GM10847 (cell line): Measurements from ENCODE around the gene PTPN14.

Source experiments
- POLR2A ChIP-seq: IDR thresholded peaks from 2 replicates; pipeline ENCODE4 v1.6.1; 2011; ENCODE audit not compliant: insufficient read length; ENCODE audit errors: extremely low read depth

Gene PTPN14

DNA sequence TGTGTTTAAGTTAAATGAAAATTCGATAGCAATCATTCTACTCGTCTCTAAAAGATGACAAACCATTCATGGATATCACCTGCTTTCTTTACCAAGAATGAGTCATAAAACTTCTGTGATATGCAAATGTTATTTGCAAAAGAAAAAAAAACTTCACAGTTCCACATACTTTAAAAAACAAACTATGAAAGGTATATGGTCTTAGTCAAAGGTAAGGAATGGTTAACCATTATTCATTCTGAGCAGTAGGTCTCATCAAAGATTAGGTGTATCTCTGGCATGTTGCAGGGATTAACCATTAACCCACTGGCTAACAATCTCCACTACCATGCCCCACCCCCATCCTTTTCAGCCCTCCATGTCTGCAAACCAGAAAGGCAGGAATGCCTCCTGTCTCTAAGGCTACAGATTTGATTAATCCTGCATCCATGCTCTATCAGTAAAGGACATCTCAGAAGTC is 44.4 kb downstream of the PTPN14 start:
- TF ChIP-seq POLR2A: no peak

DNA sequence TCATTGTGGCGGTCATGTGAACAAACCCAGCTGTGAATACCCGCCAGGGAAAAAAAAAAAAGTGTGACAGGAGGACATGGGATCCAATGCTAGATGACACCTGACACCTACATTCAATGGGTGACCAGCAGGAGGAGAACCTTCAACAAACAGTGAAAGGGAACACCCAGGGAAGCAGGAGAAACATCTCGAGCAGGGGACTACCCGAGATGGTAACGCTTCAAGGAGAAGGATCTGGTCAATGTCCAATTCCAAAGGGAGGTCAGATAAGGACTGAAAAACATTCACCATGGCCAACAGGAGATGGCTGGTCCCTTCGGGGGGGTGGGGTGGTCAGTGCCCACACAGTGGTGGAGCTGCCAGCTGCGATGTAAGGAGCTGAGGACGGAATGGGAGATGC is 46.3 kb downstream of the PTPN14 start:
- no peak for TF ChIP-seq POLR2A

DNA sequence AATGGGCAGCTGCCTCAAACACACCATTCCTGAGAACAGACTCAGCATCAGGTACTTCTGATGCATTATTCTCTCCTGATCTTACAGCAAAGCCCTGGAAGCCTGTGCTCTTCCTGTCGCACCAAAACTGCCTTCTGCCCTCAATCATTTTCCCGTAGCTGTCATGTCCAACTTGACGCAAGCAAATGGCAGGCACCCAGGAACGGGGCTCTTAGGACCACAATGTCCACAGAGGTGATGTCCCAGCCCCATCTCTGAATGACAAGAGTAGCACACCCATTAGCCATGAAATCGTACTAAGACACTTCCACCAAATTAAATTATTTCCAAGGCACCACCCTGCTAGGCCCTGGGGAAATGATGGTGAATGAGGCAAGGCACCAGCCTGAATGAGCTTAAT is 47.1 kb downstream of the PTPN14 start:
- no peak for TF ChIP-seq POLR2A

DNA sequence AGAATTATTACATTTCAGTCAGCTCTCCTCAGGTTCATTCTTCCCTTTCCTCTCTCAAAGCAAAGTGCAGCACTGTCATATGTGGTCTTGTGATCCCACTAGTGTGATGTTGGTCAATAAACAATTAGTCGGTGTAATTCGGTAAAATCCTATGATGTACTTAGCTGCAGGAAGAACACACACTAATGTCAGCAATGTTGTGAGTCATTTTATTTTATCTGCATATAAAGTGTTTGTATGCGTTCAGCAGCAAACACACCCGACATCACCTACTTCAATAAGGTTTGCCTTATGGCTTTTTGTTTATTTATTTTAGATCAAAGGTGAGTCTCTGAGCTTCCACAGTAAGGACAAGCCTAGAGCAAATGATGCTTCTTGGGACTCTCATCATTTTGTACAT is 47.8 kb downstream of the PTPN14 start:
- no peak for TF ChIP-seq POLR2A

DNA sequence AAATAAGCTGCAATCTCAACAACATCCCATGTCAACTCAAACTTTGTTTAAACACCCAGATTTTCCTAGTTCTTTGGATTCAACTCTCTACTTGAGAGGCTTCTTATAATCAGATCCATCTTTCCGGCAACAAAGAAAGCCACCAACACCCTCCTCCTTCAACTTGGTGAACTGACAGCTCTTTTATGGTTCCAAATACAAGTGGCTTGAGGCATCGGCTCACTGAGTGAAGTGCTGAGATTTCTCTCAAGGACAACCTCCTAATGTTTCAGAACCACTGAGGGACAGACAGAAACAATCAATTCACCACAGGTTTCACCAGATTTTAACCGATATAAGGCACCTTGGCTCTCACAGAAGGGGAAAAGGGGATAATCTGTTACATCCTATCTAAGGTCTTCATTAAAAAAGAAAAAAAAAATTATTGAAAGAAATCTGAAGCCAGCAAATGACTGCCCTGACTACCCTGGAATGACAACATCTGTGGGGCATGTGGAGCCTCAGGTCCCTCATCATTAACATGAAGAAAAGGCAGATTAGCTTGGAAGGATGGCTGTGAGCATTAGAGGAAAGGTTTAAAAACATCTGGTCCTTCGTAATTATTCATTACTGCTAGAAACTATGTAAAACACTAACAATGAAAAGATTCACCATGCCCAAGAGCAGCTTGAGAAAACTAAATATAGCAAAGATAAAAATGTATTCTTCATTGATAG is 50.9 kb downstream of the PTPN14 start:
- TF ChIP-seq POLR2A: no peak

DNA sequence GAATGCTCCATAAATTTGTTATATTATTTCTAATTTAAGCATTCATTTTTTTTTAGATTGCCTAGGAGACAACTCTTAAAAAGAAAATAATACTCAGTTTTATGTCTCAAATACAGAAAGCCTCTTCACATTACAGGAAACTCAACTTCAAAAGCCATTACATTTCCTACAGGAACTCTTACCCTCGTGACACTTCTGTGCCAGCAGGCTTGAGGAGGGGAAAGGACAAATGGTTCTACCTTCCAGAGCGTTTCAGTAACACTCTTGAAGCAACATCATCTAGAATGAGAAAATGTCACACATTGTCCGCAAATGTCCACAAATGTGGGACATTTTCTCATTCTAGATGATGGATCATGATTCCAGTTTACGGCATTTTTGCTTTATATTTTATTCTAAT is 51.7 kb downstream of the PTPN14 start:
- no peak for TF ChIP-seq POLR2A

DNA sequence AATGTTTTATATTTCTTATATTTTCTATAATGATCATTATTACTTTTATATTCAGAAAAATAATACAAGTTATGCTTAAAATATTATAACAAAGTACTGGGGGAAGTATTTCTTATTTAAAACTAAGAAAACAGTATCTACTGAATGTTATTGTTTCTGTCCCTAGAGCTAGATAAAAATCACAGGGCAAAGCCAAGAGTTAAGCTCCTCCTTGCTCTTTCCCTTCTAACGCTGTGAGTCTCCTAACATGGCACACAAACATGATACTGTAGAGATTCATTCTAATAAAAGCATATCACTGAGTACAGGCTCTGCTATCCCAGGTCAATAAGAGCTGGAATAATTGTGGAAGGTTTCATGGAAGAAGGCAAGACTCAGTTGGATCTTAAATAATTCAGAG is 53.4 kb downstream of the PTPN14 start:
- no peak for TF ChIP-seq POLR2A

DNA sequence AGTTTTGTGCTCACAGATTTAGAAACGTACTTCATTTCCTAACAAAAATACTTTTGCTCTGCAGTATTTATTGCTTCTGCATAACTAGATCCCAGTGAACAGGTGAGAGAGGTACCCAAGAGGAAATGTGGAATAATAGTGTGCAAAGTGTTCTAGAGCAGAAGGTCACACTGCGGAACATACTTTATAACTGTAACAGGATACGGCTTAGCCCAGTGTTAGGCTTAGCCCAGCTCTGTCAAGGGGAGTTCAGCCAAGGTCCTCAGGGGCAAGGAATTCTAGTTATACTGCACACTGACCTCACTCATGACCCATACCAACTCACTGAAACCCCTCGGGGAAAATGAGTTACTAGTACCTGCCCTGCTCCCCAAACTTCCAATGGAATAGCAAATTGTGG is 55.3 kb downstream of the PTPN14 start:
- no peak for TF ChIP-seq POLR2A

DNA sequence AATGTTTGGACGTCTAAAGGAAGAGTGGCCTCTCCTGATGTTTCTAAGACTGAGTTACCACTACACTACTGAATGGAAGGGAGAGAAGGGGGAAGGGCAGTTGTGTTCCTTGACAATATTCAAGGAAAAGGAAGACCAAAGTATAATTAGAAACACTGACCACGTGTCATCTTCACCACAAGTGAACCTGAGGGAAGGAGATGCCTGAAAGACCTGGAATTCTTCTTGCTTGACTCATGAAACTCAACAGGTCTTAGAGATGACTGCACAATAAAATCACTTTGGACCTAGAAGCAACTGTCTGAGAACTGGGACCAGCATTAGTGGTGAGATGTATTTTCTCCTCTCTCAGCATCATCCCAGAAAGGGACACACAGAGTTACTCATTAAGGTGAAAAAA is 56.7 kb downstream of the PTPN14 start:
- TF ChIP-seq POLR2A: no peak

DNA sequence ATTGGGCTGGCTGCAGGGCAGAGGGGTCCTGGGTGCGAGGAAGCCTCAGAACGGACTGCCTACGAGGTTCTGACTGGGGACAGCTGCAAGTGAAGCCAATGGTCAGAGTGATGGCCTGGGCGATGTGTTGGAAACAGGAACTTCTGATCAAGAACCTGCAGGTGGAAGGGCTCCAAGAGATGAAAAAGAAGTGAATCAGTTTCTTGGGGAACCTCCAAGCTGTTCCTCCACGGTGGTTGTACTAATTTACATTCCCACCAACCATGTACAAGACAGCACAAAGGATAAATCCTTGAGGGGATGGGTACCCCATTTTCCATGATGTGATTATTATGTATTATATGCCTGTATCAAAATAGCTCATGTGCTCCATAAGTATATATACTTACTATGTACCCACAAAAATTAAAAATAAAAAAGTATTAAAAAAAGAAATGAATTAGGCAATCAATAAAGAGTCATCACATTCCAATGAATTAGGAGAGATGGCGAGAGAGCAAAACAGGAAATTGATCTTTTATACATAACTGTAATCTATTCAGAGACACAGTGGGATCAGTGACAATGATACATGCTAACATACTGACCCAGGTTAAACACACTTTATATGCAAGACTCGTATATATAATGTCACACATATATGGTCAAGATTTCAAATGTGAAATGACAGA is 58.1 kb downstream of the PTPN14 start:
- no peak for TF ChIP-seq POLR2A

DNA sequence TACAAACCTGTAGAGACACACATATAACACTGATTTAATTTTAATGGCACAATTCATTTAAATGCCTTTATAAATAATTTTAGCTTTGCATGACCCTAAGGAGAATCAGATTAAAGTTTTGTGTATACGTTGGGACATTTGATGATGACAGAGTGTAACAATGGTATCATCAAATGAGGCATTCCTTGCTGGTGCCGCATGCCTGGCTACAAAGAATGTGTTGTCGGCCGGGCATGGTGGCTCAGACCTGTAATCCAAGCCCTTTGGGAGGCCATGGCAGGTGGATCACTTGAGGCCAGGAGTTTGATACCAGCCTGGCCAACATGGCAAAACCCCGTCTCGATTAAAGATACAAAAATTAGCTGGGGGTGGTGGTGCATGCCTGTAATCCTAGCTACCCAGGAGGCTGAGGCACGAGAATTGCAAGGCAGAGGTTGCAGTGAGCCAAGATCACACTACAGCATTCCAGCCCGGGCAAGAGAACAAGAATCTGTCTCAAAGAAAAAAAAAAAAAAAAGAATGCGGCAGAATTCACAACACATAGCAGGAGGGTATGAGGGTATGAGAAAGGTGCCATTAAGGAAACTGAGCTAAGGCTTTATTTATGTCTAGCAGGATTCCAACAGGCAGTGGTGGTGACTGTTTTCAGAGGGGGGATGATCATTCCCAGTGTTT is 58.9 kb downstream of the PTPN14 start:
- no peak for TF ChIP-seq POLR2A

DNA sequence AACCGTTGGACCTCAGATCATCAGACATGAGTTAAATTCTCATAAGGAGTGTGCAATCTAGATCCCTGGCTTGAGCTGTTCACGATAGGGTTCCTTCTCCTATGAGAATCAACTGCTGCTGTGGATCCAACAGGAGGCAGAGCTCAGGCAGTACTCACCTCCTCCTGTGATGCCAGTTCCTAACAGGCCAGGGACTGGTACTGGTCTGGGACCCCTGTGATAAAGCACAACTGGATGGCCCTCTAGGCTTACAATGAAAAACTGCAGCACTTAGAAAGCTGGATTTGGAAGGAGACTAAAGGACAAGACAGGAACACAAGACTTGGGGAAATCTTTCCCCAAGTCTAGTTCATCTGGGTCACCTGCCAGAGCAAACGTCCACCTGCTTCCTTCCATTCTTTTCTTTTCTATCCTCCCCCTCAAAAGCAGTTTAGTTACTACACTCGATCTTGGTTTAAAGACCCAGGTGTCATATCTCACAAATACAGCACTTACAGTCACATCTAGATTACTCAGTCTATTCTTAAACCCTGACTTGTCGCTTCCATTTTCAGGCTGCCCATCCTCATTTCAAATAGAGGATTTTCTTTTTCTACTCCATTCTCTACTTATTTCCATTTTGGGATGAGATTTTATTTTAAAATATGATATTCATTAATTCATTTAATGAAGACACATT is 59.8 kb downstream of the PTPN14 start:
- no peak for TF ChIP-seq POLR2A

DNA sequence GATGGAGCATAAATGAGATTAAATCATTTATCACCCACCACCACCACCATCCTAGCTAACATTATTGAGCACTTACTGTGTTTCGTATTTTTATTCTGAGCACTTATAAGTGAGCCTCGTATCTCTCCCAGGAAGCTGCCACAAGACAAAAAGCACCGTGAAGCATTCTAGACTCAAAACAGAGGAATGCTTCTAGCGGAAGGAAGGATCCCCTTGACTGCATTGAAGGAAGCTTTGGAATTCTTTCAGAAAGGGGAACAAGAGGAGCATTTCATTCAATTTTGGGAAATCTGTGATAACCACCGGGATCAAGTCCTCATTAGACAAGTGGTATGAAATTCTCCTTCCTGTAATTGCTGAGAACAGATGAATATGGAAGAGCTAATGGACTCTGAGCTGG is 66.3 kb downstream of the PTPN14 start:
- TF ChIP-seq POLR2A: no peak

DNA sequence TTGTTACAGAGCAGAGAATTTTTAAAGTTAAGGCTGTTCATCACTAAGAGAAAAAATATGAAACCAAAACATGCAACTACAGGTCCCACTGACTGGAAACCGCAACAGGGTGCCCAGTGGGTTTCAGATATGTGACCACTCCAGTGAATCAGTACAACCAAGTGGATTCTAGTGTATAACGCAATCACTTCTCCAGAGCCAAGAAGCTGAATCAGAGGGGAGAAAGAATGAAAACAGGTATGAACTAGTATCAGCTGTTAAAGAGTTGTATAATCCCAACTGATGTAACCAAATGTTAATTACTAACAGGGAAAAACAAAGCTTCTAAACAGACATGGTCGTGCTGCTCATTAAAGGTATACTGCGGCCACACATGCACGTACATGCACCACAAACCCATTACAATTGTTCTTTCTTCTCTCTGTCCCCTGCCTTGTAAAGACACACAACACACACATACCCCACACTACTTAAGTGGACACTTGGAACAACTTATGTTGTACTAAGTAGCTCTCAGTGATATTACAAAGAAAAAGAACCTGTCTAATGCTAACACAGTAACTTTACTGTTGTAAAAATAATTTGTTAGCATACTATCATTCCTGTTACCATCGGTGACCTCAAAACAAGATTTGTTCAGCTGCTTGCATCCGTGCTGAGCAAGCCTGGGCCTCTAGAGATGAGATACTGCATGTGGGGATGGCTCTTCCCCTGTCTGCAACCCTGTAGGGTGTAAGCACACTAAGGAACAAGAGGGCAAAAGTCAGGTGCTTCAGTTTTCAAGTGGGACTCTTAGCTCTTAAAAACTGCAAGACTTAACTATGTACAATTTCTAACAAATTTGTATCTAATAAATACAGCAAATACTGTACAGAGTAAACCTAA is 74.2 kb downstream of the PTPN14 start:
- TF ChIP-seq POLR2A: no peak

DNA sequence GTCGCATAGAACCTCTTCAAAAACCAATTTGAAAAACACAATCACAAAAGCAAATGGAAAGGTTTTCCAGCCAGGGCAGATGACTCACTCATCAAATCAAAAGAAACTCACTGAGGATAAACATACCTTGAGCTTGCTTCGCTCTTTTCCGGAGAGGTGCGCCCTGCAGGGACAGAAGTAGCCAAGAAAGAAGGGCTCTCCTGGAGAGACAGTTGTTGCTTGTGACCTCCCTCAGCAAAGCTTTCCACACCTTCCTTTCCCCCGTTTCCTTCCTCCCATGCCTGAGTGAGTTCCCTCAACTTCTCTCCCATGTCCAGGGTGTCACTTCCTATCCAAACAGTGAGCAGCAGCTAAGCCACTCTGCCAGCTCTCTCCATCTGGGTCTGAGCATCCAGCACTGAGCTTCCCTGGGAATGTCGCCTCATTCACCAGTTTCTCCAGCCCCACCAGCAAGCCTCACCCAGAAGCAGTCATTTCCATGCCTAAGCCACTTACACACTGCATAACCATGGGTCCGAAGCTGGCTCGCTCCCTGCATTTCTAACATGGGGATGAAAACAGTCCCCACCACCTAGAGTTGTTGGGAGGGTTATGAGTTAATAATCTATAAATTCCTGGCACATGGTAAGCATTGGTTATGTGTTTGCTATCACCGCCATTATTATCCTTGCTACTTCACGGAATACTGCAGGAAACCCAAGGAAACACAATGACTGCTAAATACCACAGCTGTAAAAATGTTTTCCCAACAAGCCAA is 75.0 kb downstream of the PTPN14 start:
- no peak for TF ChIP-seq POLR2A

DNA sequence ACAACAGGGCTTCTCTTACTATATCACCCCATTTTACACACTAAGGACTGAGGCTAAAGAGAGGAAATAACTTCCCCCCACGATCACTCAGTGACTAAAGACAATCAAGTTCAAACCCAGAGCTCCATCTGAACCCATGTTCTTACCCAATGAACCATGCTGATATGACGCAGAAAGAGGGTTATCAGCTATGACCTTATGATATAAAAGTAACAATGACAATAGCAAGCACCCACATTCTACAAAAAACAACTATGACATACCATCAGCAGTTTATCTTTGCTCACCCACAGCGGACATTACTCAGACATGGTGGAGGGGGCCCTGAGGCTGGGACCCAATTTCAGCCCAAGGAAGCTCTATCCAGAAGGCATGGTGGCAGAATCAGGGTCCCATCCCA is 75.7 kb downstream of the PTPN14 start:
- TF ChIP-seq POLR2A: no peak
